Esophagus muscularis mucosa (tissue), 3 donors: ENCODE data around the gene TOM1L2.

ENCODE experiments used
- EP300 ChIP-seq: sonication (generic); formaldehyde crosslinking; IDR thresholded peaks from one replicate; pipeline ENCODE4 v1.6.1; 2017; ENCODE audit warnings: antibody characterized with exemption
- TF ChIP-seq, protein P1 (sequence below), 3 experiments: fragments of 200-600 bp in 2 of 3; fragments of 450-650 bp in 1 of 3; sonication (generic) in 2 of 3; IDR thresholded peaks; one replicate each; pipeline ENCODE4 v1.5.1; 2017 to 2019; ENCODE audit warnings: antibody characterized with exemption in 3 of 3, mild to moderate bottlenecking in 2 of 3, moderate library complexity in 1 of 3

DNA sequence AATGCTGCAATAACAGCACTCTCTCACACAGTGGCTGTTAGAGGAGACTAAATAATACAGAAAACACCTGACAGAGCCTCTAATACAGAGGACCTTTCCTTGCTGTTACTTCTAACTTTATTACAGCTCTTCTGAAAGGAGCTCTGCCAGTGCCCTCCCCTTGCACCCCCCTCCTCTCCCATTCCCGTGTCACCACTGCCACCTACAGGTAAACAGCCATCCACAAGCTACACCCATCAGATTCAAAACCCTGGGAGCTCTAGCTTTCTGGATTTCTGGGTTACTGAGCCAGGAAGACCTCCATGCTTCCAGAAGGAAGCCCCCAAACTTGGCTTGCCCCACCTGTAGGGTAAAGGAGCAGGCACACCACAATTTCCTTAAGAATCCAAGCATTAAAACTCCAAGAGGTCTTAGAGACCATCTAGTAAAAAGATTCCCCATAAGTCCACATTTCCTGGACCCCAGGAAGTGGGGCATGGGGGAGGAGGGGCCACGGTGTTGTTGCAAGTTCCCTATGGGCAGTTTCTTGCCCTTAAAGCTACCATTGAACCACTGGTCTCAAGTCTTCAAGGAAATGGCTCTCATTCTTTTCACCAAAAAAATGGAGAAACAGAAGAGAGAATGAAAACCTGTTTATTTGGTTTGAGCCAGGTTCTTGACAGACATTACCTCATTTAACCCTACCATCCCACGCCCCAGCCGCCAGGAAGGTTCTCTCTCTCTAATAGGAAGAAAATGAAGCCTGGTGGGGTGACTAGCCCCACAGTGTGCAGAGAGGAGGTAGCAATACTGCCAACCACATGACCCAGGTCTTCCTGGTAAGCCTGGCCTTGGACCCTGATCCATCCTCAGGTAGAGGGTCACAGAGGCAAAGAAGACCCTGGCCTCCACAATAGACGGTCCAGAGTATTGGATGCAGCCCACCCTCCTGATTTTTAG lies 52.8 kb downstream of the TOM1L2 start:
- TF ChIP-seq, protein P1, sequence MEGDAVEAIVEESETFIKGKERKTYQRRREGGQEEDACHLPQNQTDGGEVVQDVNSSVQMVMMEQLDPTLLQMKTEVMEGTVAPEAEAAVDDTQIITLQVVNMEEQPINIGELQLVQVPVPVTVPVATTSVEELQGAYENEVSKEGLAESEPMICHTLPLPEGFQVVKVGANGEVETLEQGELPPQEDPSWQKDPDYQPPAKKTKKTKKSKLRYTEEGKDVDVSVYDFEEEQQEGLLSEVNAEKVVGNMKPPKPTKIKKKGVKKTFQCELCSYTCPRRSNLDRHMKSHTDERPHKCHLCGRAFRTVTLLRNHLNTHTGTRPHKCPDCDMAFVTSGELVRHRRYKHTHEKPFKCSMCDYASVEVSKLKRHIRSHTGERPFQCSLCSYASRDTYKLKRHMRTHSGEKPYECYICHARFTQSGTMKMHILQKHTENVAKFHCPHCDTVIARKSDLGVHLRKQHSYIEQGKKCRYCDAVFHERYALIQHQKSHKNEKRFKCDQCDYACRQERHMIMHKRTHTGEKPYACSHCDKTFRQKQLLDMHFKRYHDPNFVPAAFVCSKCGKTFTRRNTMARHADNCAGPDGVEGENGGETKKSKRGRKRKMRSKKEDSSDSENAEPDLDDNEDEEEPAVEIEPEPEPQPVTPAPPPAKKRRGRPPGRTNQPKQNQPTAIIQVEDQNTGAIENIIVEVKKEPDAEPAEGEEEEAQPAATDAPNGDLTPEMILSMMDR (IDR thresholded peaks at IDR 0.05) = peak; percentile 70 to 84 (median 79)
- no peak for TF ChIP-seq EP300
